Activated CD4-positive, CD25-positive, alpha-beta regulatory T cell treated with anti-CD3 and anti-CD28 coated beads, Interleukin-2, amount 50 U/mL, for 24 hours (primary cell): ENCODE data around the gene PPFIA1.
"Not testable (repeated sequence)": the region's sequence is repeated elsewhere in the genome, so short reads cannot be mapped to it uniquely, and the experiment has no call there.

Experiments
- ATAC-seq, 2 donors: fragments of 150-1000 bp; cut with Tn5 transposase; one replicate each; pipeline ENCODE4 v1.10.0; 2021; ENCODE audit warnings: mild to moderate bottlenecking in 1 of 2, moderate library complexity in 1 of 2

PPFIA1 gene

GRCh38 chr11:70251659-70252321 lies 18.7 kb upstream of the PPFIA1 start:
- ATAC-seq = no peak

- ATAC-seq = no peak
Measured at GRCh38 chr11:70252844-70253243, 17.6 kb upstream of the PPFIA1 start.

- no peak for ATAC-seq
Measured at GRCh38 chr11:70255477-70256116, 14.9 kb upstream of the PPFIA1 start.

GRCh38 chr11:70259077-70259476 lies 11.4 kb upstream of the PPFIA1 start:
- ATAC-seq = not testable (repeated sequence)

- no peak for ATAC-seq
Measured at GRCh38 chr11:70262951-70263350, 7.5 kb upstream of the PPFIA1 start.

- ATAC-seq = no peak
Measured at GRCh38 chr11:70263363-70263762, 7.1 kb upstream of the PPFIA1 start.

- ATAC-seq = no peak
Measured at GRCh38 chr11:70265341-70265740, 5.1 kb upstream of the PPFIA1 start.

GRCh38 chr11:70267405-70267950 lies 3.0 kb upstream of the PPFIA1 start:
- ATAC-seq = no peak

- ATAC-seq = no peak
Measured at GRCh38 chr11:70268526-70268925, 2.0 kb upstream of the PPFIA1 start.

- peak; percentile 60 to 63 for ATAC-seq
Measured at GRCh38 chr11:70270877-70271648, 573 bp downstream of the PPFIA1 start.

GRCh38 chr11:70271649-70271953 lies 1.1 kb downstream of the PPFIA1 start:
- no peak for ATAC-seq

- no peak for ATAC-seq
Measured at GRCh38 chr11:70272009-70272408, 1.5 kb downstream of the PPFIA1 start.

GRCh38 chr11:70278994-70279393 lies 8.5 kb downstream of the PPFIA1 start:
- no peak for ATAC-seq

- ATAC-seq = no peak
Measured at GRCh38 chr11:70281156-70281609, 10.7 kb downstream of the PPFIA1 start.

- ATAC-seq = no peak
Measured at GRCh38 chr11:70282012-70282411, 11.5 kb downstream of the PPFIA1 start.

GRCh38 chr11:70288721-70289120 lies 18.2 kb downstream of the PPFIA1 start:
- ATAC-seq = no peak

GRCh38 chr11:70289582-70289981 lies 19.1 kb downstream of the PPFIA1 start:
- no peak for ATAC-seq

GRCh38 chr11:70290361-70291065 lies 20.0 kb downstream of the PPFIA1 start:
- no peak for ATAC-seq

- no peak for ATAC-seq
Measured at GRCh38 chr11:70292166-70292565, 21.7 kb downstream of the PPFIA1 start.

- no peak for ATAC-seq
Measured at GRCh38 chr11:70292863-70293262, 22.4 kb downstream of the PPFIA1 start.

GRCh38 chr11:70295166-70295565 lies 24.7 kb downstream of the PPFIA1 start:
- not testable (repeated sequence) for ATAC-seq

- ATAC-seq = no peak
Measured at GRCh38 chr11:70296681-70297080, 26.2 kb downstream of the PPFIA1 start.

- peak; percentile 58 for ATAC-seq
Measured at GRCh38 chr11:70297341-70297740, 26.9 kb downstream of the PPFIA1 start.
